Muscle layer of colon (tissue), 2 donors: ENCODE data around the gene RPP25.

Experiments used
- H3K27ac ChIP-seq: one replicate; pipeline ENCODE4 v1.7.0; 2013; ENCODE audit warnings: low read depth, mild to moderate bottlenecking, low read length, moderate library complexity
- H3K27me3 ChIP-seq, 2 donors: one replicate each; pipeline ENCODE4 v1.7.0; 2013; ENCODE audit warnings: low read length in 2 of 2, mild to moderate bottlenecking in 2 of 2; ENCODE audit not compliant: insufficient read depth in 2 of 2, control insufficient read depth in 1 of 2
- H3K36me3 ChIP-seq: one replicate; pipeline ENCODE4 v1.7.0; 2013; ENCODE audit warnings: mild to moderate bottlenecking, low read length; ENCODE audit not compliant: insufficient read depth
- H3K4me1 ChIP-seq: one replicate; pipeline ENCODE4 v1.7.0; 2013; ENCODE audit warnings: mild to moderate bottlenecking, low read length; ENCODE audit not compliant: insufficient read depth
- H3K4me3 ChIP-seq, 2 donors: one replicate each; pipeline ENCODE4 v1.7.0; 2013; ENCODE audit warnings: low read length in 2 of 2, low read depth in 1 of 2, mild to moderate bottlenecking in 1 of 2, moderate library complexity in 1 of 2
- H3K9ac ChIP-seq: one replicate; pipeline ENCODE4 v1.7.0; 2013; ENCODE audit warnings: low read length
- H3K9me3 ChIP-seq: one replicate; pipeline ENCODE4 v1.7.0; 2013; ENCODE audit warnings: mild to moderate bottlenecking, low read length
- donor health status: abdominal sarcoma.
- donor health status: Adenocarcinoma of cecum.

Gene RPP25

GRCh38 chr15:74989527-74989926, 33.0 kb upstream of the RPP25 start:
- no peaks in the 10 kb centered on the region for H3K36me3 ChIP-seq
- no peaks in the 10 kb centered on the region for H3K4me1 ChIP-seq
- H3K4me3 ChIP-seq, result no peak overlapping the region
- no peaks in the 10 kb centered on the region for H3K9me3 ChIP-seq
- H3K9ac ChIP-seq, result no peak overlapping the region
- no peak overlapping the region for H3K27ac ChIP-seq
- no peaks in the 10 kb centered on the region for H3K27me3 ChIP-seq

- H3K27ac ChIP-seq, result no peak overlapping the region
- no peak overlapping the region for H3K9ac ChIP-seq
- no peaks in the 10 kb centered on the region for H3K9me3 ChIP-seq
- no peaks in the 10 kb centered on the region for H3K36me3 ChIP-seq
- no peaks in the 10 kb centered on the region for H3K27me3 ChIP-seq
- no peak overlapping the region for H3K4me3 ChIP-seq
- no peaks in the 10 kb centered on the region for H3K4me1 ChIP-seq
Observed at GRCh38 chr15:74988007-74988800, 31.6 kb upstream of the RPP25 start.

DNA sequence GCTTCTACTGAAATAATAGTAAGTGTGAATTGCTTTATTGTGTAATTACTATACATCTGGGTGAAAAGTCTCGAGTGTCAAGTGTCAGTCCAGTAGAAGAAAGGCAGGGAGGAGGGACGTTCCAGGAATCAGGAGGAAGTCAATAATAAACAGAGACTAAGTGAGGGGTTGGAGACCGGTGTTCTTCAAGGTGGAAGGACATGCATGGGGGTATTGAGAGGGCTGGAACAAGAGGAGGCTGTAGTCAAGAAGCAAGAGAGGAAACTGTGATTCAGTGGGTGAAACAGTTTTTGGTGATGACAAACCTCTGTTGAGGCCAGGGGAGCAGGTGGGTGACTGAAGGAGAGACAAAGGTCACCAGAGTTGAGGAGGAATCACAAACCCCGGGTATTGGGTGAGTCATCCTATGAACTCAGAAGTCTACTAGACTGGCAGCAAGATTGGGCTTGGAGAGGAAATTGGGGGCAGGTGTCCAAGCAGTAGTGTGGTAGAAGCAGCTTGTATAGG, 27.2 kb upstream of the RPP25 start:
- Histone ChIP-seq H3K9ac (no peak overlapping the region), H3K36me3 (no peaks in the 10 kb centered on the region), H3K9me3 (no peaks in the 10 kb centered on the region), H3K4me1 (no peaks in the 10 kb centered on the region), H3K27me3 (no peaks in the 10 kb centered on the region), H3K27ac (no peak overlapping the region), H3K4me3 (no peak overlapping the region)

- H3K27me3 ChIP-seq, result no peaks in the 10 kb centered on the region
- H3K9me3 ChIP-seq, result no peaks in the 10 kb centered on the region
- no peaks in the 10 kb centered on the region for H3K36me3 ChIP-seq
- no peak overlapping the region for H3K27ac ChIP-seq
- no peaks in the 10 kb centered on the region for H3K4me1 ChIP-seq
- no peak overlapping the region for H3K9ac ChIP-seq
- no peak overlapping the region for H3K4me3 ChIP-seq
Observed at GRCh38 chr15:74982183-74982582, 25.6 kb upstream of the RPP25 start.

- H3K36me3 ChIP-seq, result no peaks in the 10 kb centered on the region
- H3K27me3 ChIP-seq, result no peaks in the 10 kb centered on the region
- no peaks in the 10 kb centered on the region for H3K4me1 ChIP-seq
- no peak overlapping the region for H3K9ac ChIP-seq
- H3K9me3 ChIP-seq, result no peaks in the 10 kb centered on the region
- no peak overlapping the region for H3K4me3 ChIP-seq
- H3K27ac ChIP-seq, result no peak overlapping the region
Observed at GRCh38 chr15:74978503-74978902, 21.9 kb upstream of the RPP25 start.

GRCh38 chr15:74978077-74978476, 21.5 kb upstream of the RPP25 start:
- Histone ChIP-seq H3K9me3 (no peaks in the 10 kb centered on the region), H3K27me3 (no peaks in the 10 kb centered on the region), H3K36me3 (no peaks in the 10 kb centered on the region), H3K27ac (no peak overlapping the region), H3K9ac (no peak overlapping the region), H3K4me1 (no peaks in the 10 kb centered on the region), H3K4me3 (no peak overlapping the region)

DNA sequence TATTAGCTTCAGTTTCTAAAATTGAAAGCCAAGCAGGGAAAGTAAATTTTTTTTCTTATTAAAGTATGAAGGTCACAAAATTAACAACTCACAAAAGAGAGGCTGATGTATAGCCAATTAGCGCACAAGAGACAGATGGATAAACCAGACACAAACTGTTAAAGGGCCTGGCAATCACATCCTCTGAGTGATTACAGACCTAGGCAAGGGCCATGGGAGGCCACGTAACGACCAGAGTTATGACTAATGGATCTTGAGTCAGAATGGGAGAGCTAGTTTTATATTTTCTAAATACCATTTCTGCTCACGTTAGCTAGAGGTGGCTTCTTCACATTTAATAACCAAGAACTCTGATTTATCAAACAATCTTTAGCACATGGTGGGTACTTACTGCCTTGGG, 21.0 kb upstream of the RPP25 start:
- H3K27ac ChIP-seq, result no peak overlapping the region

GRCh38 chr15:74976159-74976558, 19.6 kb upstream of the RPP25 start:
- Histone ChIP-seq H3K9me3 (no peaks in the 10 kb centered on the region), H3K4me1 (no peaks in the 10 kb centered on the region), H3K9ac (no peak overlapping the region), H3K4me3 (no peak overlapping the region), H3K27me3 (no peaks in the 10 kb centered on the region), H3K27ac (no peak overlapping the region), H3K36me3 (no peaks in the 10 kb centered on the region)

More for the DNA sequence above, 21.0 kb upstream of the RPP25 start:
- H3K9me3 ChIP-seq, result no peaks in the 10 kb centered on the region
- H3K9ac ChIP-seq, result no peak overlapping the region
- no peaks in the 10 kb centered on the region for H3K36me3 ChIP-seq
- no peak overlapping the region for H3K4me3 ChIP-seq
- no peaks in the 10 kb centered on the region for H3K27me3 ChIP-seq
- H3K4me1 ChIP-seq, result no peaks in the 10 kb centered on the region

DNA sequence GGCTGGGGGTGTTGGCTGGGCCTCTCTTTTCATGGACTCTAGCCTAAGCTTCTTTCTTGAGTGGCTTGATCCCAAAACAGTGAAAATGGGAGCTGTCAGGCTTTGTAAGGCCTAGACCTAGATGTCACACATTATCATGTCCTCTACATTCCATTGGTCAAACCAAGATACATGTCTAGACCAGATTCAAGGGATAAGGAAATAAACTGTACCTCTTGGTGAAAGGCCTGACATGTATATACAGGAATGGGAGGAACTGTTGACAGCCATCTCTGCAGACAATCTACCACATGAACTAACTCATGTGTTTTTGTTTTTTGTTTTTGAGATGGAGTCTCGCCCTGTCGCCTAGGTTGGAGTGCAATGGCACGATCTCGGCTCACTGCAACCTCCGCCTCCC, 11.1 kb upstream of the RPP25 start:
- H3K4me1 ChIP-seq, result no peaks in the 10 kb centered on the region

GRCh38 chr15:74964794-74965193, 8.2 kb upstream of the RPP25 start:
- no peak overlapping the region for H3K4me3 ChIP-seq
- no peak overlapping the region for H3K27ac ChIP-seq
- peaks cover 3 to 7% of the 10 kb centered on the region in 2 donors for H3K27me3 ChIP-seq
- no peaks in the 10 kb centered on the region for H3K36me3 ChIP-seq
- no peak overlapping the region for H3K9ac ChIP-seq
- H3K4me1 ChIP-seq, result no peaks in the 10 kb centered on the region
- H3K9me3 ChIP-seq, result no peaks in the 10 kb centered on the region

More for the DNA sequence above, 11.1 kb upstream of the RPP25 start:
- no peak overlapping the region for H3K27ac ChIP-seq
- no peaks in the 10 kb centered on the region for H3K9me3 ChIP-seq
- H3K36me3 ChIP-seq, result no peaks in the 10 kb centered on the region
- no peaks in the 10 kb centered on the region for H3K27me3 ChIP-seq
- no peak overlapping the region for H3K9ac ChIP-seq
- H3K4me3 ChIP-seq, result no peak overlapping the region

DNA sequence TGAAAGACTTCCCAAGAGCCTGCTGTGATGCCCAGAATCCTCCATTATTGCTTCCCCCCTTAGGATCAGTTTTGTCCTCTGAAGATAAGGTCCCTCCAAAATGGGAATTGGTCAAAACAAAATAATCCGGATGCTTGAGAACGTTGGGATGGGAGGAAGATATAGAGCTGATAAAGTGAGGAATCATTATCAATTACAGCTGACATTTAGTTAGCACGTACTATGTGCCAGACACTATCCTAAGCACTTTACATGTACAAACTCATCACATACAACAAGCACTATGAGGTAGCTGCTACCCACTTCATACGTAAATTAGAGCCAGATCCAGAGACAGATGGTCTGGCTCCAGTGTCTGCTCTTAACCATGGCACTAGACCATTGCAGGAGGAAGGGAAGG, 6.6 kb upstream of the RPP25 start:
- H3K9ac ChIP-seq, result no peak overlapping the region
- peaks cover 17 to 22% of the 10 kb centered on the region in 2 donors for H3K27me3 ChIP-seq
- no peak overlapping the region for H3K27ac ChIP-seq

DNA sequence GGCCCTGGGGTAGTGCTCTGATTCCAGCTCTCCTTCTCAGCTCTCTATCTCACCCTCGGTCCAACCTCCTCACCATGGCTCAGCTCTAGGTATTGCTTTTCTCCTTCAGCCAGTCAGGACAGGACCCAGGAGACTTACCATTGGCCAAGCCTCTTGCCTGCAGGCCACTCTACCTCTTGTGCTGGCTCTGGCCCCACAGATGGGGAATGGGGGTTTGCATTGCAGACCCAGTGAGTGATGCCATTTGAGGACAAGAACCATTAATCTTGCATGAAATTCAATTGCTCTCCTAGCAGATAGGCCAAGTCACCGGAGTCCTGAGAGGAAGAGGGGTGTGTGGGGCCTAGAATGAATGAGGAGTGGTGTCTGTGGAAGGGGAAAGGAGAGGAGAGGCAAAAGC, 6.1 kb upstream of the RPP25 start:
- peaks cover 21 to 28% of the 10 kb centered on the region in 2 donors for H3K27me3 ChIP-seq
- no peak overlapping the region for H3K27ac ChIP-seq
- H3K4me3 ChIP-seq, result no peak overlapping the region
- H3K4me1 ChIP-seq, result peaks cover 14% of the 10 kb centered on the region
- no peaks in the 10 kb centered on the region for H3K9me3 ChIP-seq
- H3K36me3 ChIP-seq, result no peaks in the 10 kb centered on the region
- H3K9ac ChIP-seq, result no peak overlapping the region

More for the DNA sequence above, 6.6 kb upstream of the RPP25 start:
- Histone ChIP-seq H3K9me3 (no peaks in the 10 kb centered on the region), H3K36me3 (no peaks in the 10 kb centered on the region), H3K4me3 (no peak overlapping the region), H3K4me1 (peaks cover 11% of the 10 kb centered on the region)
